H9 (cell line): ENCODE data around the gene COP1. TPM values are rescaled to one million over a fixed set of nuclear protein-coding genes. Genes with fewer than 3 reads are reported as not detected.

Source experiments
- DNase-seq: peaks from one replicate; pipeline ENCODE4 v3.0.0-alpha.2; 2017
- H2AFZ ChIP-seq: one replicate; pipeline ENCODE4 v1.6.1; 2013; ENCODE audit warnings: mild to moderate bottlenecking, low read length, control low read depth, moderate library complexity
- H2AK5ac ChIP-seq: 2 replicates; pipeline ENCODE4 v1.6.1; 2013; ENCODE audit warnings: low read length, control low read depth, mixed read lengths; ENCODE audit not compliant: insufficient read length
- H2BK120ac ChIP-seq: one replicate; pipeline ENCODE4 v1.6.1; 2013; ENCODE audit warnings: low read depth, mild to moderate bottlenecking, low read length, control low read depth, inconsistent platforms; ENCODE audit not compliant: poor library complexity, severe bottlenecking
- H2BK12ac ChIP-seq: 2 replicates; pipeline ENCODE4 v1.6.1; 2013; ENCODE audit warnings: low read length, control low read depth, mixed read lengths, low read depth; ENCODE audit not compliant: insufficient read length
- H2BK15ac ChIP-seq: 2 replicates; pipeline ENCODE4 v1.6.1; 2013; ENCODE audit warnings: low read depth, low read length, control low read depth
- H2BK20ac ChIP-seq: one replicate; pipeline ENCODE4 v1.6.1; 2013; ENCODE audit warnings: low read depth, mild to moderate bottlenecking, low read length, control low read depth, inconsistent platforms; ENCODE audit not compliant: poor library complexity, severe bottlenecking
- H2BK5ac ChIP-seq: 2 replicates; pipeline ENCODE4 v1.6.1; 2013; ENCODE audit warnings: low read length, control low read depth, mixed read lengths; ENCODE audit not compliant: insufficient read length
- H3K14ac ChIP-seq: 2 replicates; pipeline ENCODE4 v1.6.1; 2013; ENCODE audit warnings: low read length, control low read depth; ENCODE audit not compliant: insufficient read depth
- H3K18ac ChIP-seq: 2 replicates; pipeline ENCODE4 v1.6.1; 2013; ENCODE audit warnings: low read depth, mild to moderate bottlenecking, mixed read lengths, low read length, control low read depth; ENCODE audit not compliant: insufficient read length
- H3K23ac ChIP-seq: 2 replicates; pipeline ENCODE4 v1.6.1; 2013; ENCODE audit warnings: low read length, control low read depth, mixed read lengths, low read depth; ENCODE audit not compliant: insufficient read length
- H3K23me2 ChIP-seq: 2 replicates; pipeline ENCODE4 v1.6.1; 2013; ENCODE audit warnings: low read depth, mild to moderate bottlenecking, mixed read lengths, low read length, control low read depth; ENCODE audit not compliant: insufficient read length, poor library complexity, severe bottlenecking
- H3K27ac ChIP-seq: 2 replicates; pipeline ENCODE4 v1.5.1; 2013; ENCODE audit warnings: low read length, control low read depth, mixed read lengths, low read depth; ENCODE audit not compliant: insufficient read length
- H3K27me3 ChIP-seq: 2 replicates; pipeline ENCODE4 v1.6.1; 2013; ENCODE audit warnings: low read length, control low read depth, inconsistent platforms; ENCODE audit not compliant: insufficient read depth
- H3K4ac ChIP-seq: 2 replicates; pipeline ENCODE4 v1.6.1; 2013; ENCODE audit warnings: low read depth, mild to moderate bottlenecking, control low read depth, inconsistent platforms, low read length, moderate library complexity
- H3K4me1 ChIP-seq: 2 replicates; pipeline ENCODE4 v1.6.1; 2013; ENCODE audit warnings: low read length, control low read depth, inconsistent platforms; ENCODE audit not compliant: insufficient read depth
- H3K4me2 ChIP-seq: 2 replicates; pipeline ENCODE4 v1.6.1; 2013; ENCODE audit warnings: low read length, control low read depth, mixed read lengths; ENCODE audit not compliant: insufficient read length, insufficient read depth
- H3K56ac ChIP-seq: 2 replicates; pipeline ENCODE4 v1.6.1; 2013; ENCODE audit warnings: low read depth, mild to moderate bottlenecking, mixed read lengths, low read length, control low read depth; ENCODE audit not compliant: insufficient read length
- H3K79me1 ChIP-seq: 2 replicates; pipeline ENCODE4 v1.6.1; 2013; ENCODE audit warnings: low read depth, mild to moderate bottlenecking, moderate library complexity, low read length, control low read depth, inconsistent platforms; ENCODE audit not compliant: insufficient read depth, poor library complexity, severe bottlenecking
- H3K79me2 ChIP-seq: 2 replicates; pipeline ENCODE4 v1.6.1; 2013; ENCODE audit warnings: low read length, control low read depth, inconsistent platforms; ENCODE audit not compliant: insufficient read depth
- H3K9ac ChIP-seq: 2 replicates; pipeline ENCODE4 v1.6.1; 2013; ENCODE audit warnings: low read length, control low read depth, mixed read lengths; ENCODE audit not compliant: insufficient read length; ENCODE audit errors: extremely low read depth
- H3K9me3 ChIP-seq: one replicate; pipeline ENCODE4 v1.6.1; 2013; ENCODE audit warnings: low read depth, low read length, inconsistent platforms; ENCODE audit not compliant: control insufficient read depth
- H3T11ph ChIP-seq: one replicate; pipeline ENCODE4 v1.6.1; 2013; ENCODE audit warnings: mild to moderate bottlenecking, low read length, control low read depth, inconsistent platforms
- H4K20me1 ChIP-seq: one replicate; pipeline ENCODE4 v1.6.1; 2013; ENCODE audit not compliant: control insufficient read depth, insufficient read length, insufficient read depth
- H4K5ac ChIP-seq: 2 replicates; pipeline ENCODE4 v1.6.1; 2013; ENCODE audit warnings: low read depth, mild to moderate bottlenecking, mixed read lengths, low read length, control low read depth; ENCODE audit not compliant: insufficient read length
- H4K8ac ChIP-seq: replicated peaks from 2 replicates; pipeline ENCODE4 v1.6.1; 2013; ENCODE audit warnings: low read length, control low read depth, mixed read lengths, low read depth; ENCODE audit not compliant: insufficient read length
- H4K91ac ChIP-seq: 2 replicates; pipeline ENCODE4 v1.6.1; 2013; ENCODE audit warnings: low read depth, mild to moderate bottlenecking, moderate library complexity, mixed read lengths, low read length, control low read depth; ENCODE audit not compliant: insufficient read length
- H3K27ac Mint-ChIP-seq, 3 experiments: 2 replicates in 2 of 3; 3 replicates in 1 of 3; pipeline ENCODE4 v1.8.0; 2020 to 2021; ENCODE audit warnings: mixed read lengths in 3 of 3, mild to moderate bottlenecking in 1 of 3, moderate library complexity in 1 of 3
- H3K27me3 Mint-ChIP-seq: 2 replicates; pipeline ENCODE4 v1.8.0; 2021; ENCODE audit warnings: low read depth, mild to moderate bottlenecking, moderate library complexity, mixed read lengths
- H3K36me3 Mint-ChIP-seq, 3 experiments: 2 replicates in 2 of 3; 3 replicates in 1 of 3; pipeline ENCODE4 v1.8.0; 2020 to 2021; ENCODE audit warnings: low read depth in 3 of 3, mixed read lengths in 3 of 3; ENCODE audit not compliant: insufficient read depth in 1 of 3
- H3K4me1 Mint-ChIP-seq, 2 experiments: 2 replicates each; pipeline ENCODE4 v1.8.0; 2020; ENCODE audit warnings: mixed read lengths in 2 of 2
- H3K4me3 Mint-ChIP-seq, 2 experiments: 2 replicates in 1 of 2; 3 replicates in 1 of 2; pipeline ENCODE4 v1.8.0; 2020 to 2021; ENCODE audit warnings: mild to moderate bottlenecking in 2 of 2, mixed read lengths in 2 of 2, moderate library complexity in 1 of 2
- H3K9me3 Mint-ChIP-seq, 2 experiments: 2 replicates in 1 of 2; 3 replicates in 1 of 2; pipeline ENCODE4 v1.8.0; 2020; ENCODE audit warnings: mild to moderate bottlenecking in 2 of 2, mixed read lengths in 2 of 2, moderate library complexity in 1 of 2
- CTCF ChIP-seq: fragments of 200-600 bp; sonication (generic); conservative IDR thresholded peaks from 3 replicates; pipeline ENCODE4 v1.8.0; 2021; ENCODE audit warnings: antibody characterized with exemption, mild to moderate bottlenecking
- WGBS: extraction: QIAGEN DNeasy Blood & Tissue Kit; methylation state at CpG from one replicate; pipeline ENCODE4 v1.1.7; 2013; ENCODE audit warnings: missing lambda C conversion rate, low lambda C conversion rate, mixed read lengths; ENCODE audit not compliant: insufficient read length; ENCODE audit errors: extremely low coverage; 5-methylcytosine and 5-hydroxymethylcytosine counted together
- total RNA-seq: library from RNA; stranded (reverse); gene quantifications from 2 replicates; pipeline ENCODE4 v1.2.1, GENCODE V29; 2021

COP1 gene
- total RNA-seq, 1 experiment from 2014 or later, result 41.3 TPM

GRCh38 chr1:176055398-176055797 lies 151.7 kb downstream of the COP1 start:
- H3K9me3 Mint-ChIP-seq, result no peaks in the 10 kb centered on the region
- Histone ChIP-seq H3K18ac (no peak overlapping the region), H3K79me2 (no peaks in the 10 kb centered on the region), H3K4me1 (0 out of 2 replicates have a peak, but pooled peaks cover 2% of the 10 kb centered on the region), H3K27me3 (no peaks in the 10 kb centered on the region), H2BK12ac (no peak overlapping the region), H3K23ac (no peak overlapping the region), H4K5ac (no peak overlapping the region), H2BK5ac (no peak overlapping the region), H2BK15ac (no peak overlapping the region), H3K14ac (no peak overlapping the region), H4K8ac (no peak overlapping the region), H3K23me2 (no peaks in the 10 kb centered on the region), H4K91ac (no peak overlapping the region), H2BK120ac (no peak overlapping the region), H3T11ph (no peak overlapping the region), H3K9ac (no peak overlapping the region), H3K79me1 (no peaks in the 10 kb centered on the region), H3K4ac (no peak overlapping the region), H3K9me3 (no peaks in the 10 kb centered on the region), H2AK5ac (no peak overlapping the region), H2BK20ac (no peak overlapping the region), H3K27ac (no peak overlapping the region), H3K56ac (no peak overlapping the region), H4K20me1 (no peaks in the 10 kb centered on the region), H3K4me2 (no peak overlapping the region), H2AFZ (no peak overlapping the region)
- H3K27ac Mint-ChIP-seq, result no peak overlapping the region
- no CpG with 5 or more reads among the region's 1 CpG for WGBS
- no peak overlapping the region for H3K4me3 Mint-ChIP-seq
- TF ChIP-seq CTCF, result no peak
- no peak for DNase-seq
- no peaks in the 10 kb centered on the region for H3K27me3 Mint-ChIP-seq
- peaks cover 0 to 3% (median 2%) of the 10 kb centered on the region in 3 experiments; a peak in 3 of 7 replicates for H3K36me3 Mint-ChIP-seq
- H3K4me1 Mint-ChIP-seq, result peaks cover 4 to 6% of the 10 kb centered on the region in 2 experiments
